CD4-positive, alpha-beta T cell treated with Interleukin-4 for 1 hour (primary cell): Measurements from ENCODE around the gene ELP6.

ENCODE experiments used
- DNase-seq, 2 donors: peaks; one replicate each; pipeline ENCODE4 v3.0.0-alpha.2; 2020 to 2022

The ELP6 gene

GRCh38 chr3:47455806-47456452 lies 57.6 kb downstream of the ELP6 start:
- DNase-seq: no peak

- no peak for DNase-seq
These were observed 60.9 kb downstream of the ELP6 start for GRCh38 chr3:47452453-47453215.
